Hepatic stellate cell (primary cell): ENCODE data around the gene UBE2O.
A peak's percentile ranks its signal among the peaks of the same experiment; 100 is the strongest.

Experiments
- DNase-seq: peaks from one replicate; pipeline ENCODE4 v3.0.0; 2011; ENCODE audit warnings: low spot score

The UBE2O gene

DNA sequence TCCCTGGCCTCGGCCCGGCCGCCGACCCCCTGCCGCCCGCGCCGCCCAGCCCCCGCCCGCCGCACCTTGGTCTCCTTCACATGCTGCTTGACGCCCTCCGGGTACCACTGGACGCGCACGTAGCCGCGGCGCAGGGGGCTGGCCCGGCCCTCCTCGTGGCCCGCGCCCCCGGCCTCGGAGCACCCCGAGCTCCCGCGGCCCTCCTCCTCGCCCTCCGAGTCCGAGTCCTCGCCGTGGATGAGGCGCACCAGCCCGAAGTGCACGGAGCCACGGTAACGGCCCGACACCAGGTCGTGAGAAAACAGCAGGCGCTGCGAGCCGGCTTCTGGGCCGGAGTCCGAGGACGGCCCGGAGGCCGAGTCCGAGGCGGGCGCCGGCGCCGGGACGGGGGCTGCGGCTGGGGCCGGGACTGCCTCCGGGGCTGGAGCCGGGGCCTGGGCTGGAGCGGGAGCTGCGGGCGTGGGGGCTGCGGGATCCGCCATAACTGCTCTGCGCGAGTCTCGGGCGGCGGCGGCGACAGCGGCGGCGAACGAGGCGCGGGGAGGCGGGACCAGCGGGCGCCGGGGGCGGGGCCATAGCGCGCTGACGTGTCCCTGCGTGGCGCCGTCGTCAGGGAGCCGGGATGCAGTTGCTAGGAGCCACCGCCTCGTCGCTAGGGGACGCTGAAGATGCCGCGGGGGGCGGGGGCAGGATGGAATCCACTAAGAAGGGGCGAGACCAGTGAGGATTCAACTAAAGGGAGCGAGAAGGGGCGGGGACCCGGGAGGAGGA, at the start of gene UBE2O:
Gene UBE2O (minus strand): TSS at position 493 of the 771 bp plus-strand sequence. CDS start 11 bp downstream, at position 482.
- DNase-seq = peak; percentile 94

DNA sequence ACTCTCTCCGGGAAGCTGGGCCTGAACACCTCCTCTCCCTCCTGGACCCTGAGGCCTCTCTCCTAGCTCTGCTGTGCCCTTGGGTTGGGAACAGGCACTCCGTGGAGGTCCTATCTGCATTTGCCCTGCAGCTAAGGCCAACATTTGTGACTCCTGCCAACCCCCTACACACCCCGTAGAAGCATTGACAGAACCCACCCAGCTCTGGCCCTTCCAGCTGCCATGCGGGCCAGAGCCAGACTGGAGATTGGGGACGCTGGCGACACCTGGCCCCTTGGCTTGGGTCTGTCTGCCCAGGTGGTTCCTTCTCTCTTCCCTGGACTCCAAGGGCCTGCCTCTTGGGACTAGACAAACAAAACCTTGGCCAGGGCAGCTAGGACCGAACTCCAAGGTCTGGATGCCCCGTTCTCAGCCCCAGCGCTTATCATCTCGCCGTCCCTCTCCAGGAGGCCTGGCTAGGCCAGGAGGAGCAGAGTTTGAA, 48.9 kb upstream of the UBE2O start:
- no peak for DNase-seq

DNA sequence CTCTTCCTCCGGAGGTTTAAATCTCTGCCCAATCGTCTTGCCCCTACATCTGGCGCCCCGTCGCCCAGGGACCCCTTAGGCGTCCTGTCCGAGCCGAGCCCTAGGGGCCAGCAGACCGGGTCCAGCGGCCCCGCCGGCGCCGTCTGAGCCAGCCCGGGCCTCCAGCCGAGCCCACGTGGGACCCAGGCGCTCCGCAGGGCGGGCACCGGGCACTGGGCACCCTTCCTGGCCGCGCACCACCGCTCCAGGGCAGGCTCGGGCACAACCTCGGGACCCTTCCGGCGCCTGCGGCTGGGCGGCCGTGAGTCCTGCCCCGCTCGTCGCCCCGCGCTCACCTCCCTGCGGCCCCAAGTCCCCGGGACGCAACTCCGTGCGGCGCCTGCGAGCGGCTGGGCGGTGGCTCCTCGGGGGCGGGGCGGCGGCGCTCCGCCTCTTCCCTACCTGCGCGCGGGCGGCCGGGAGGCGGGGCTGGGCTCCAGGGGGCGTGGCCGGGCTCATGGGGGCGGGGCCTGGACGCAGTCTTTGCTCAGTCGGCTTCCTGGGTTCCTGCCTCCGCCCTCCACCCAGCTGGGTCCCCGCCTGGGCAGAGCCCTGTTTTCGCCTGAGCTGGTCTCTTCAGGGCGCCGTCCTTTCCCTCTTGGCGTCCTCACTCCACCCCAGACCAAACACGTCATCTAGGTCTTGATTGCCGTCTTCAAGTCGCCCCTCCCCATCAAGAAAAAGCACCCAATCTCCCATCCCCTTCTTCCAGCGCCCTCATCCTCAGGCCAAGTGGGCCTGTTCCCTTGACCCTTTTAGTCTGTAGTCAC, 48.3 kb upstream of the UBE2O start, which contains the start of gene RHBDF2:
Gene RHBDF2 (minus strand): TSS at position 406 of the 809 bp plus-strand sequence. CDS start 19,899 bp downstream, outside the sequence.
- no peak for DNase-seq

DNA sequence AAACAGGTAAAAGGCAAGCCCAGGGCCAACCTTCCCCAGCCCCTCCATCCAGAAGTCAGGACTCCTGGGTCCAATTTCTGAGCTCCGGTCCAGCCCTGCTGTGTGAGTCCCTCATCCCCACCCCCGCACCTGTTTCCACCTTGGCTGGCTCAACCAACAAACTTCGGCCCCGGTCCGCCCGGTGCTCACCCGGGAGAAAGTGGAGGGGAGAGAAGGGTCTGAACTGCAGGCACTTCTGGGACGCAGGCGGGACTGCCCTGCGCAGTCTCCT, 47.7 kb upstream of the UBE2O start:
- no peak for DNase-seq

DNA sequence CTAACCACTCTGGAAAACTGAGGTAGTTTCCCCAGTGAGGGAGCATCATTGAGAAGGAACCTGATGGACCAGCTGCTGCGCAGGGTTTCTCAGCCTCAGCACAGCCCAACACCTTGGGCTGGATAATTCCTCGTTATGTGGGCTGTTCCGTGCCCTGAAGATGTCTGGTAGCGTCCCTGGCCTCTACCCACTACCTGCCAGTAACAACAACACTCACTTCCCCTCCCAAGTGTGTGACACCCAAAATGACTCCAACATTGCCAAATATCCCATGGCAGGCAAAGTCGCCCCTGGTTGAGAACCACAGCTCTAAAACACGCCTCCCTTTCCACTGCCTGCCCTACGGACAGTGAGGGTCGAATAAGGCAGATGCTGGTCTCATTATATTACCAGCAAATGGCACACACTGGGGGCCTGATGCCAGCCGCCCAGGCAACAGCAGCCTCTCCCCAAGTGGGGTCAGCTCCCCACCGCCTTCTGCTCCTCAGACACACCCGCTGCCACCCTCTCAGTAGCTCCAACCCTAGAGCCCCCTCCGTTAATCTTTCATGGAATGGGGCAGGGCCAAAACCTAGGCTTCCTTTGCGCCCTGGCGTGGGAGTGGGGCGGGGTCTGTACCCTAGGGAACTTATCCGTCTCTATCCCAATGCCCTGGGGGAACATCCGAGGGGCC, 47.3 kb upstream of the UBE2O start:
- DNase-seq = no peak

DNA sequence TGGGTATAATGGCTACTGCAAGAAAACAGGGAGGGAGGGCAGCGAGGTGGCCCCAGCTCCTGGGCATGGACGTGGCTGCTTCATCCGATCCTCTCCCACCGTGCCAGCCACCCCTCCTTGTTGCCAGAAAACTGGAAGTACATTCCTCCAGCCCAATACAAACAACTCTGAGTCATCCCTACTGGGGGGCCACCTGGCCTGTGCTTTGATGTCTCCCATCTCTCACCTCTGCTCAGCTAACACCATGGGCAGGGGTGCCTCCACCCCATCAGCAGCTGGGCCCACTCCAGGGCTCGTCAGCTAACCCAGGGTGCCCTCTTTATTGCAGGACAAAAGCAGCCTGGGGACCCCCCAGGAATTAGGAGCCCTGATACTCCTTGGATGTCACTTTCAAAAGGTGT, 46.3 kb upstream of the UBE2O start:
- no peak for DNase-seq

DNA sequence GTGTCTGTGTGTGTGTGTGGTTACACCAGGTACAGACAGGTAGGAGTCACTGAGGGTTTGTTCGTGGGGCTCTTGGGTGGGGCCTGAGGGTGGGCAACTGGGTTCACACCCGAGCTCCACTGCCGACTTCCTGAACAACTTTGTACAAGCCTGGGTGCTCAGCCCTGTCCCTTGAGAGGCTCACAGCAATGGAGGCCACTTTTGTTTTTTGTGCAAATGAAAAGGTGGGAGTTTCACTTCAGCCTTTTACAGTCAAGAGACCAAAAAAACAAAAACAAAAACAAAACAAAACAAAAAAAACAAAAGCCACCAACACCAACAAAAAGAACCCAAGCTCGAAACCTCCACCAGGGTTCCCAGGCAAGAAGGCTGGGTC, 45.9 kb upstream of the UBE2O start:
- no peak for DNase-seq

DNA sequence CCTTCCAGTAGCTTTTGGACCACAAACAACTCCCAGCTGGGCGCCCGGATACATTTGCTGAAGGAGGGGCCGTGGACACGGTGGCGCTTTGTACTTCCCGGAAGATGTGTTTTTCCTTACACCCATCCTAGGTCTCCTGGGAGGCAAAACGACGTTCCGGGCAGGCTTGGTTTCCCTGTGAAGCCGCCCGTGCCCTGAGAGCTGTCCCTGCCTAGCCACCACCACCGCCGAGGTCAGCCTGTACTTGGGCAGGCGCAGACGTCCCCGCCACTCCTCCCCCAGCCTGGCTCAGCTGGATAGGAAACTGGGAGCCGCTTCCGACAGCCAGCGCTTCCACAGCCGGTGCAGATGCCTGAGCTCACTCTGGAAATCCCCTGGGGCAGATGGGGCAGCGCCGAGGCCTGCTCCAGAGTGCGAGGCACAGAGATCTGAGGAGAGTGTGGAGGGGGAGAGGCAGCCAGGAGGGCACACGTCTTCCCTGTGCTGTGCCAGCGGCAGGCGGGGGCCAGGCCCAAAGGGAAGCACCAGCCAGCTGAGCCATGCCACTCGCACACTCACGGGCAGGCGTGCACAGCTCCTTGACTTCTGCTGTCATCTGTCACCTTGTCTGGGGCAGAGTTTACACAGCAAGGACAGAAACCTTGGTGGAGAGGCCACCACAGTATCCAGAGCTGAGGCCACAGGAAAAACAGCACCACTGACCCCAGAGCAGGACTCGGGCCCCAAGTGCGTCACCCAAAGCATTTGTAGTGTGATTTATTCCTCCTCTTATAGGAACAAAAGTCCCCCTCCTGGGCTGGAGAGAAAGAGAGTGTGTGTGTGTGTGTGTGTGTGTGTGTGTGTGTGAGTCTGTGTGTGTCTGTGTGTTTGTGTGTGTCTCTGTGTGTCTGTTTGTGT, 45.3 kb upstream of the UBE2O start:
- peak; percentile 93 for DNase-seq

DNA sequence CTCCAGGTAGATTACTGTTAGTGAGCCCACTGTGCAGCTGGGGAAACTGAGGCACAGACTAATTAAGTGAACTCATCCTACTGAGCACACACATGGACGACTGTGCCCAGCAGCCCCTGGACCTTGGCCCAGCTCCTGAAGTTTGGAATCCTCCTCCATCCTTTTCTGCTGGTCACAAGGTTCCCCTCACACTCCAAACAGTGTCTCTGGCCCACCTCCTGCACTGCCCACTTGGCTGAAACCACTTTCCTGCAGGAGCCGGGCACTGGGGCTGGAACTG, 44.7 kb upstream of the UBE2O start:
- DNase-seq = no peak

DNA sequence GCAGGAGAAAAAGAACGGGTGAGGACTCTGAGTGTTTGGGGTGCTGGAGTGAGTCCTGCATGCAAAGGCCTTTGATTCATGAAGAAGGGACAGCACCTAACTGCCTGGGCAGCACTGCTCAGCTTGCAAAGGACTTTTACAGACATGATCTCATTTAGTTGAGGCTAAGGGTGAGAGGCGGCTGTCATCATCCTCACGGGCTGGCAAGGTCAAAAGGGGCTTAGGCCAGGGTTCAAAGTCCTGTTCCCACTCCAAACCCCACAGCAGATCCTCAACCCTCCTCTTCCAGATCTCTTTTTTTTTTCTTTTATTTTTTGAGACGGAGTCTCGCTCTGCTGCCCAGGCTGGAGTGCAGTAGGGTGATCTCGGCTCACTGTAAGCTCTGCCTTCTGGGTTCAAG, 43.5 kb upstream of the UBE2O start:
- no peak for DNase-seq

DNA sequence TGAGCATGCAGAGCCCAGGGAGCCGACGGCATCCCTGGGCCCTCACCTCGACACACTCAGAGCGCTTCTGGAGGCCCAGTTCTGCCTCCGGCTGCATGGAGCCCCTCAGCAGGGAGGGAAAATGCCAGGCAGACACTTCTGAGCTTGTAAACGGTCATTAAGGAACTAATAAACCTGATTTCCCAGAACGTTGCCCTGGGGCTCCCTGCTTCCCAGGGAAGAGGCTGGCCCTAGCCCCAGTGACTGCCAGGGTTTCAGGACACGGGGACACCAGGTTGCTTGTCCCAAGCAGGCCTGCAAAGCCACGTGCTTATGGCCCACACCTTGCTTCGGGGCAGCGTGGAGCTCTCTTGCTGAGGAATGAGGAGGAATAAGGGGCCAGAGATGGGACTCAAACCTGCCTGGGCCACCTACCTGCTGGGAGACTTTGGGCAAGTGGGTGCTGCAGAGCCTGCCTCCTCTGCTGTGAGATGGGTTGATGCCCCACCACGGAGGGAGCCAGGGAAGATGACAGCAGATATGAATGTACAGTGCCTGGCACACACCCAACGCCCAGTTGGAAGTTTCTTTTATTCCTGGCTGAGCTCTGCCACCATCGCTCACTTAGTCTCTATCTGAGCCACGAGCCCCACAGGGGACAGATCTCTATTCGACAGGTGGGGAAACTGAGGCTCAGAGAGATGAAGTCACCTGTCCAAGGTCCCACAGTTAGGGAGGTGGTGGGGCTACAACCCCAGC, 42.9 kb upstream of the UBE2O start:
- no peak for DNase-seq

DNA sequence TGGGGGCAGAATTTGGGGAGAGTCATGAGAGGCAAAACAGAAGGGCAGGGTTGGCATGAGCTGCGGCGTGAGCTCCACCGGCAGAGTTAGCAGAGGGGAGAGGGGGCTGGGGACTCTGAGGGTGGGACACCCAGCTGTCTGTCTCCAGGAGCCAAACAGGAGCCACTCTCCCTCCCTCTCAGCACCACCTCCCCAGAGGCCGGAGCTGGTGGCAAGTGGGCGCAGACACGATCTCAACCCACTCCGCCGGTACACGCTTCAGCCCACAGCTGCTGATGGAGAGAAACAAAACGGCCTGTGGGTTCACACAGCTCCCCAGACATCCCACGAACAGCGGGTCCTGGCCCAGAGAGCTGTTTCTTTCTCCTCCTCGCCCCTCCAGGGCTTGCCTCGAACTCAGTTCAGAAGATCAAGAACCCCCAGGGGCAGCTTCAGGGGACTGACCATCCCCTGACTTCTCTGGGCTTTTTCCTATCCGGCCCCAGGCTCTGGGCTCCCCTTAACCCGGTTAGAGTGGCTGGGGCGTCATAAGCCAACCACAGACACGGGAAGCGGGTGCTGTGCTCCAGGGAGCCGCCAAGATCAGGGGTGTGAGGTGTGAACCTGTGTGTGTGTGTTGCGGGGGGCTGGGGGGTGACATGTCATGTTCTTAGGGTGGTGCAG, 40.7 kb upstream of the UBE2O start:
- no peak for DNase-seq

DNA sequence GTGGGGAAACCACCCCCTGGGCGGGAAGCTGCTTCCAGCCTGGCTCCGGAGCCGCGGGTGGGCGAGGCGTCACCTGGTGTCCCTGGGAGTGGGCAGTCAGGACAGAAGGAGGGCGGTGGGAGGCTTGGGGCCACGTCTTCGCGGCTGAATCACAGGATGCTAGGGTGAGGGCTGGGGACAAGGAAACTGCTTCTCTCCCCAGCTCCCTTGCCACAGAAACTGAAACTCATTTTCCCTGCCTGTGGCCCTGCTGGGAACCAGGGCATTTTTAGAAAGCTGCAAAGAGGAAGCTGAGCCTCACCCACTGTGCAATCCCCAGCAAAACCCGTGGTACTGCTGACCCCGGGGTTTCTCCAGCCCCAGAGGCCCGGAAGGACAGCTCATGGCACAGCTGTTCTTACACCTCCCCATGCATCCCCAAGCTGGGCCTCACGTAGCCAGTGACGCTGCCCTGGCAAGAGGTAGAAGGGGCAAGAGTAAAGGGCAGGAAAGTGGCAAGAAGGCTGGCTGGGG, 40.1 kb upstream of the UBE2O start:
- peak; percentile 88 for DNase-seq

DNA sequence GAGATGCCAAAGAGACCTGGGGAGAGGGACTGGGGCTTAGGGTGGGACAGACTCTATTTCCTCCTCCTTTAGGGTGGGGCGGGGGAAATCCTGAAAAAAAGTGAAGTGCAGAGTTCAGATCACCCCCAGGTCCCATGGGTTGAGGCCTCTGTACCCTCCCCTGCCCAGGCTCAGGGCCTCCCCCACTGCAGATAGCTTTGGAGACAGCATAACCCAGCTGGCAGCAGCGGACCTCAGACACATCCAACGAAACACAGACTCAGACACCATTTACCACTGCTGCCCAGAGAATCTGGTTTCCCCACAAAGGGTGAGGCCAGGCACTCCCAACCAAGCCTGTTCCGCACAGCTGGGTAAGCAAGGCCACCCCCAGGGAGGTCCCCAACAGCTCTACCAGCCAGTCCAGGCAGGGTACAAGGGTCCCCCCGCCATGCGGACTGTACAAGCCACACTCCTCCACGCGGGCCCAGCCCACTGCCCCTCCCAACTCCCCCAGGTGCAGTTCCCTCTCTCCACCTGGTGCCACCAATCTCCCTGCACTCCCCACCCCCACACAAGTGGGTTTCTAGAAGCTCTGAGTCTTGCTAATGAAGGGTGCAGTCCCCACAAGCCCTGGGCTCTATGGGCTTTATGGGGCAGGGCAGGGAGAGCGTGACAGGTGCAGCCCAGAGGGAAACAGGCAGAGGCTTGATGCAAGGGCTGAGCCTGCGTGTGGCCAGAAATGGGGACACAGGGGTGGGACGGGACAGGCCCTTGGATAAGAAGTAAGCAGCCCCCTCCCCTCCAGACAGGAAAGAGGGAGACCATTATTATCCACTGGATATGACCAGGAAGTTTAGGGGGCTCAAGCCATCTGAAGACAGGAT, 39.4 kb upstream of the UBE2O start:
- DNase-seq = no peak

DNA sequence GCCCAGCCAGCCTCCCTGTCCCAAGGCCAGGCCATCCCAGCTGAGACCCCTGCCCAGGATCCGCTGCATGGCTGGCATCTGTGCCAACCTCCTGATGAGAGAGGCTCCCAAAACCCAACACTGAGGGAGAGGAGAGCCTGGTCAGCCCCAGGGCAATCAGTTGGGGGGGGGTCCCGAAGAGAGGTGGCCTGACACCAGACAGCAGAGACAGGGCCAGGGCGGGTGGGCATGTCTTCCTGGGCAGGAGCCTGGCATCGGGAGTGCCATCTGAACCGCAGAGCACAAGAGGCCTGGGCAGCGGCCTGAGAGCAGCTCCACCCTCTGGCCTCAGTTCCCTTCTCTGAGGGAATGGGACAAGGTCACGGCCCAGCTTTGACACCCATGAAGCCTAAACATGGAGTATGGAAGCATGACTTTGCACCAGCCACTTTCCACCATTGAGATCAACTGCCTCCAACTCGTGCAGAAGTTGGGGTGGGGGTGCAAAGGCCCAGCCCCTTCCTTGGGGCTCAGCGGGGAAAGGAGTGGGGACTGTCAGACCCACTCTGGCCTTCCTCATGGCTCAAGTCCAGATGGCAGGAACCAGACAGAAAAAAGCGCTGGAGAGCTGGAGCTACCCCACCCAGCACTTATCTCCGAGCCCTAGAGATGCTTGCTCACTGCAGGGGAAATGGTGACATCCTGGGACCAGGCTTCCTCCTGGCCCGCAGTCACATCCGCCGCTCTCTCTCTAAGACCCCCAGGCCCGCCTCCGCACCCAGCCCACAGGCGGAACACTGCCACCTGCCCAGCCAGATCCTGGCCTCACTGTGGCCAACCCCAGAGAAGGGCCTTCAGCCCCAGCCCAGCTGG, 38.5 kb upstream of the UBE2O start:
- no peak for DNase-seq

DNA sequence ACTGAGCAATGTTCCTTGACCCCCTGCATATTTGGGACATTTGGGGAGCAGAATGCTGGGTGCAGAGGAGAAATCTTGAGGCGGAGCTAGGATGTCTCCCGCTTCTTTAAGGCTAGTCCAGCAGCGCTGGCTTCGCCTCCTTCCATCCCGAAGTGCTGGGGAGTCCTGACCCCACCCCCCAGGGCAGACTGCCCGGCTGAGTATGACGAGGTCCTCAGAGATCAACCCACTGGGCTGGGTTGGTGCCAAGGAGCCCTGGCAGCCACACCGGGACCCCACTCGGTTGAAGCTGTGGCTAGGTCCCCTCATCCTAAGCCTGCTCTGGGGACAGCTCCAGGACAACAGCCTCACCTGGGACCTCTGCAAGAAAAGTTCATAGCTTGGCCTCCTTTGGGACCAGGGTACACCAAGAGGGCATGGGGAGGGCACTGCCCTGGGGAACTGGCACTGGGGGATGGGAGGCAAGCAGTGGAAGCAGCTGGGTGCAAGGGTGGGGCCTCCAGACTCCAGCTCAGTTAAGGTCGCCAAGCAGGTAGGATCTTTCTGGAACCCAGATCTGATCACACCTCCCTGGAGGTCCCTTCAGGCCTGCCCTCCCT, 37.3 kb upstream of the UBE2O start:
- no peak for DNase-seq

DNA sequence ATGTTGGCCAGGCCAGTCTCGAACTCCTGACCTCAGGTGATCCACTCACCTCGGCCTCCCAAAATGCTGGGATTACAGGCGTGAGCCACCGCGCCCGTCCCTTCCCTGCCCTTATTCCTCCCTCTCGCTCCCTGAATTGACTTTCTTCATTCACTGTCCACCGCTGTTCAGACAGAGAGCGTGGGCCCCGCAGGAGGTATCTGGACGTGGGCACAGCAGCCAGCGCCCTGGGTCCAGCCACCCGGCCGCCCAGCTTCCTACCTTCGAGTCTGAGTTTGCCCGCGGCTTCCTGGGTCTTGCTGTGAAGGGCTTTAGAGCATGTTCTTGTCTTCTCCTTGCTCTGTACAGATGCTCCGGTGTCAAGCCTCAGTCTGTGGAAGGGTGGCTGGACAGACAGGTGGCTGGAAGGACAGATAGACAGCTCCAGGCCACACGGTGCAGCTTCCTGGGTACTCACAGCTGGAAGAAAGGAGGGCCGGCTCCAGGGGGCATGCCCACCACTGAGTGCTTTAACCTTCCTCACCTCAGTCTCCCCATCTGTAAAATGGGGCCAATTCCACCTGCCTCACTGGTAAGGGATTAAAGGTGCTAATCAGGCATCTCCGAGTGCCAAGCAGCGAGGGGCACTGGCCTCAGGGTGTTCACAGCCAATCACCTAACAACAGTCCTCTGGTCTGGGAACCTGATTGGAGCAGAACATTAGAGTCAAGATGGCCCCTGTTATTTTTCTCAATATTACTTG, 34.7 kb upstream of the UBE2O start:
- no peak for DNase-seq

DNA sequence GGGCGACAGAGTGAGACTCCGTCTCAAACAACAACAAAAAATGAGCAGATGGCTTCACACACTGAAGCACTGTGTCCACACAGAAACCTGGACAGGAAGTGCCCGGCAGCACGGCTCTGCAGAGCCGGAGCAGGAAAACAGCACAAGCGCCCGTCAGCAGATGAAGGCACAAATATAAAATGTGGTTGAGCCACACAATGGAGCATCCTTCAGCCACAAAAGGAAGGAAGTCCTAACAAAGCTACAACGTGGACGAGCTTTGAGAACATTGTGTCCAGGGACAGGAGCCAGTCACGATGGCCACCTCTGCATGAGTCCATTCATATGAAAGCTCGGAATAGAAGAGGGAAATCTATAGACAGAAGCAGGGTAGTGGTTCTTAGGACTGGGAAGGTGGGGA, 32.6 kb upstream of the UBE2O start:
- no peak for DNase-seq
